ENCODE measurements around the gene WDFY2.

Gene WDFY2

GRCh38 chr13:51600703-51601102, 16.4 kb downstream of the WDFY2 start:
- in situ Hi-C loops (cut with MboI; ENCODE audit: low sequenced_read_pairs): no loop called here

- in situ Hi-C loops (cut with MboI; ENCODE audit: low sequenced_read_pairs): no loop called here
These were observed 17.6 kb downstream of the WDFY2 start for GRCh38 chr13:51601601-51602565.

GRCh38 chr13:51603716-51604115, 19.5 kb downstream of the WDFY2 start:
- in situ Hi-C loops (cut with MboI; ENCODE audit: low sequenced_read_pairs): no loop called here

GRCh38 chr13:51605698-51606097, 21.4 kb downstream of the WDFY2 start:
- in situ Hi-C loops (cut with MboI; ENCODE audit: low sequenced_read_pairs): no loop called here

- in situ Hi-C loops (cut with MboI; ENCODE audit: low sequenced_read_pairs): no loop called here
These were observed 22.9 kb downstream of the WDFY2 start for GRCh38 chr13:51607165-51607564.

GRCh38 chr13:51608857-51609406, 24.7 kb downstream of the WDFY2 start:
- in situ Hi-C loops (cut with MboI; ENCODE audit: low sequenced_read_pairs): no loop called here

GRCh38 chr13:51612867-51613266, 28.6 kb downstream of the WDFY2 start:
- in situ Hi-C loops (cut with MboI; ENCODE audit: low sequenced_read_pairs): no loop called here

GRCh38 chr13:51613535-51613934, 29.3 kb downstream of the WDFY2 start:
- in situ Hi-C loops (cut with MboI; ENCODE audit: low sequenced_read_pairs): no loop called here

GRCh38 chr13:51614350-51614786, 30.1 kb downstream of the WDFY2 start:
- in situ Hi-C loops (cut with MboI; ENCODE audit: low sequenced_read_pairs): no loop called here

GRCh38 chr13:51618626-51619025, 34.4 kb downstream of the WDFY2 start:
- in situ Hi-C loops (cut with MboI; ENCODE audit: low sequenced_read_pairs): no loop called here

- in situ Hi-C loops (cut with MboI; ENCODE audit: low sequenced_read_pairs): no loop called here
These were observed 35.4 kb downstream of the WDFY2 start for GRCh38 chr13:51619614-51620013.

- in situ Hi-C loops (cut with MboI; ENCODE audit: low sequenced_read_pairs): no loop called here
These were observed 36.1 kb downstream of the WDFY2 start for GRCh38 chr13:51620165-51620983.

GRCh38 chr13:51621602-51622001, 37.3 kb downstream of the WDFY2 start:
- in situ Hi-C loops (cut with MboI; ENCODE audit: low sequenced_read_pairs): no loop called here

GRCh38 chr13:51623473-51623872, 39.2 kb downstream of the WDFY2 start:
- in situ Hi-C loops (cut with MboI; ENCODE audit: low sequenced_read_pairs): no loop called here

GRCh38 chr13:51624207-51624606, 39.9 kb downstream of the WDFY2 start:
- in situ Hi-C loops (cut with MboI; ENCODE audit: low sequenced_read_pairs): no loop called here

GRCh38 chr13:51624695-51625345, 40.6 kb downstream of the WDFY2 start:
- in situ Hi-C loops (cut with MboI; ENCODE audit: low sequenced_read_pairs): no loop called here

GRCh38 chr13:51625555-51626345, 41.5 kb downstream of the WDFY2 start:
- in situ Hi-C loops (cut with MboI; ENCODE audit: low sequenced_read_pairs): no loop called here

- in situ Hi-C loops (cut with MboI; ENCODE audit: low sequenced_read_pairs): no loop called here
These were observed 42.5 kb downstream of the WDFY2 start for GRCh38 chr13:51626749-51627148.

- in situ Hi-C loops (cut with MboI; ENCODE audit: low sequenced_read_pairs): no loop called here
These were observed 44.0 kb downstream of the WDFY2 start for GRCh38 chr13:51628059-51628852.

Measured in HL-60/S4 treated with phorbol 12-myristate 13-acetate at 8.2 ng/mL for 4 days and 3 days (cell line).